Mucosa of descending colon (tissue), 3 donors: ENCODE results near the gene ITPK1. TPM values are rescaled to one million over a fixed set of nuclear protein-coding genes. Genes with fewer than 3 reads are reported as not detected.
A peak's percentile ranks its signal among the peaks of the same experiment; 100 is the strongest.

Source experiments
- ATAC-seq: fragments of 200-7000 bp; cut with Tn5 transposase; one replicate; pipeline ENCODE4 v1.9.1; 2020; ENCODE audit warnings: mild to moderate bottlenecking, moderate library complexity
- DNase-seq, 3 donors: peaks; one replicate each; pipeline ENCODE4 v3.0.0-alpha.2; 2020
- H3K36me3 ChIP-seq: fragments of 200-600 bp; one replicate; pipeline ENCODE4 v1.8.0; 2021; ENCODE audit warnings: low read depth, mild to moderate bottlenecking
- H3K4me1 ChIP-seq: fragments of 200-600 bp; one replicate; pipeline ENCODE4 v1.8.0; 2021; ENCODE audit warnings: low read depth, mild to moderate bottlenecking
- H3K4me3 ChIP-seq: fragments of 200-600 bp; one replicate; pipeline ENCODE4 v1.8.0; 2021; ENCODE audit warnings: mild to moderate bottlenecking
- H3K9me3 ChIP-seq: fragments of 200-600 bp; one replicate; pipeline ENCODE4 v1.8.0; 2021; ENCODE audit warnings: mild to moderate bottlenecking
- intact Hi-C, 2 donors: fragments of 100-400 bp; cut with DNase I in 1 of 2; cut with micrococcal nuclease in 1 of 2; formaldehyde crosslinking; loops; one replicate each; pipeline versions ENCODE4 v1.11.0 to v1.11.1; 2022; cut with DNase I, micrococcal nuclease
- total RNA-seq, 3 donors: library from RNA; stranded (reverse); fragmentation: NEBNext Ultra II Directional in 2 of 3; extraction: Animal tissue kit (Norgen Biotek cat#: 25700) in 2 of 3; gene quantifications; one replicate each; pipeline versions ENCODE4 v1.2.1 to v1.2.4, GENCODE V29; 2021 to 2023
- TF ChIP-seq, protein P1 (sequence below): fragments of 200-600 bp; IDR thresholded peaks from one replicate; pipeline ENCODE4 v1.8.0; 2022; ENCODE audit warnings: antibody characterized with exemption, mild to moderate bottlenecking
- donor health status: DM: no; HTN: no; CAD: no; lungs with moderate emphysema.
- donor health status: DM: no; HTN: no; CAD: no.
- donor health status: DM: no; HTN: yes; CAD: no.

Gene ITPK1
- total RNA-seq, 3 donors from 2014 or later = 134 to 165 (median 152) TPM

DNA sequence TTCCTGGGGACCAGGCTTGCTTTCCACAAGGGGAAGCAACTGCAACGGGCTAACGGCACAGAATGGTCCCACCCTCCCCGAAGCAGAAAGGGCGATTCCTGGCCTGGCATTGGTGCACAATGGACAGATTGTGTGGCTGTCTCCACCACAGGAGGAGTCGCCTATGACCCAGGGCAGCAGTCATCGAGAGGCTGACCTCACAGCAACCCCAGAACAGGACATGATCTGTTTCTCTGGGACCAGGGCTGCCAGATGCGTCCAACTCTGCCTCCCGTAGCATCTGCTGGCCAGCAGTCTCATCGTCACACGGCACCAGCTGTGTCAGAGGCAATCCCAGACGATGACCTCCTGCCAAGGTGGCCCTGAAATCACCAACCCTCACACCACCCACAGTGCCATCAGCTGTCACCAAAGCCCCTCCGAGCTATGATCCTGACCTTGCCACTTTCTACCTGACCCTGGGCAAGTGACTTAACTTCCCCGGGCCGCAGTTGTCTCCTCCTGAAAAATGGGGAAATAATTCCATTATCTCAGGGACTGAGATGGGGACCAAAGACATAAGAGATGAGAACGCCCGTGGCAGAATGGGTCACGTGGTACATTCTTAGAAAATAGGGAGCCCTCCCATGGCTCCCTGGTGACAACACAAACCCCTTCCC is 106.1 kb downstream of the ITPK1 start:
- intact Hi-C loops = no loop called here
- H3K4me3 ChIP-seq = no peak overlapping the region
- DNase-seq (no peak), ATAC-seq (no peak)
- no peaks in the 10 kb centered on the region for H3K36me3 ChIP-seq
- TF ChIP-seq, protein P1, sequence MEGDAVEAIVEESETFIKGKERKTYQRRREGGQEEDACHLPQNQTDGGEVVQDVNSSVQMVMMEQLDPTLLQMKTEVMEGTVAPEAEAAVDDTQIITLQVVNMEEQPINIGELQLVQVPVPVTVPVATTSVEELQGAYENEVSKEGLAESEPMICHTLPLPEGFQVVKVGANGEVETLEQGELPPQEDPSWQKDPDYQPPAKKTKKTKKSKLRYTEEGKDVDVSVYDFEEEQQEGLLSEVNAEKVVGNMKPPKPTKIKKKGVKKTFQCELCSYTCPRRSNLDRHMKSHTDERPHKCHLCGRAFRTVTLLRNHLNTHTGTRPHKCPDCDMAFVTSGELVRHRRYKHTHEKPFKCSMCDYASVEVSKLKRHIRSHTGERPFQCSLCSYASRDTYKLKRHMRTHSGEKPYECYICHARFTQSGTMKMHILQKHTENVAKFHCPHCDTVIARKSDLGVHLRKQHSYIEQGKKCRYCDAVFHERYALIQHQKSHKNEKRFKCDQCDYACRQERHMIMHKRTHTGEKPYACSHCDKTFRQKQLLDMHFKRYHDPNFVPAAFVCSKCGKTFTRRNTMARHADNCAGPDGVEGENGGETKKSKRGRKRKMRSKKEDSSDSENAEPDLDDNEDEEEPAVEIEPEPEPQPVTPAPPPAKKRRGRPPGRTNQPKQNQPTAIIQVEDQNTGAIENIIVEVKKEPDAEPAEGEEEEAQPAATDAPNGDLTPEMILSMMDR = no peak
- H3K9me3 ChIP-seq = no peaks in the 10 kb centered on the region
- H3K4me1 ChIP-seq = peaks cover 40% of the 10 kb centered on the region

- Histone ChIP-seq H3K4me1 (peaks cover 35% of the 10 kb centered on the region), H3K4me3 (no peak overlapping the region), H3K9me3 (no peaks in the 10 kb centered on the region), H3K36me3 (no peaks in the 10 kb centered on the region)
- DNase-seq (peak in 1 of 3 donors; percentile 54), ATAC-seq (no peak)
- TF ChIP-seq, protein P1 = no peak
- intact Hi-C loops = no loop called here
Measured at GRCh38 chr14:93008381-93008780, 107.3 kb downstream of the ITPK1 start.

GRCh38 chr14:93007225-93007997 is 108.3 kb downstream of the ITPK1 start:
- no peaks in the 10 kb centered on the region for H3K36me3 ChIP-seq
- intact Hi-C loops = no loop called here
- H3K4me3 ChIP-seq = no peak overlapping the region
- TF ChIP-seq, protein P1 = no peak
- ATAC-seq (peak; percentile 69), DNase-seq (peak; percentile 38 to 58 (median 58))
- H3K9me3 ChIP-seq = no peaks in the 10 kb centered on the region
- peaks cover 25% of the 10 kb centered on the region for H3K4me1 ChIP-seq

GRCh38 chr14:93006567-93007051 is 109.1 kb downstream of the ITPK1 start:
- Histone ChIP-seq H3K36me3 (no peaks in the 10 kb centered on the region), H3K4me1 (peaks cover 20% of the 10 kb centered on the region), H3K4me3 (no peak overlapping the region), H3K9me3 (no peaks in the 10 kb centered on the region)
- TF ChIP-seq, protein P1 = no peak
- DNase-seq (peak in 1 of 3 donors; percentile 40), ATAC-seq (peak; percentile 8)
- intact Hi-C loops = no loop called here

DNA sequence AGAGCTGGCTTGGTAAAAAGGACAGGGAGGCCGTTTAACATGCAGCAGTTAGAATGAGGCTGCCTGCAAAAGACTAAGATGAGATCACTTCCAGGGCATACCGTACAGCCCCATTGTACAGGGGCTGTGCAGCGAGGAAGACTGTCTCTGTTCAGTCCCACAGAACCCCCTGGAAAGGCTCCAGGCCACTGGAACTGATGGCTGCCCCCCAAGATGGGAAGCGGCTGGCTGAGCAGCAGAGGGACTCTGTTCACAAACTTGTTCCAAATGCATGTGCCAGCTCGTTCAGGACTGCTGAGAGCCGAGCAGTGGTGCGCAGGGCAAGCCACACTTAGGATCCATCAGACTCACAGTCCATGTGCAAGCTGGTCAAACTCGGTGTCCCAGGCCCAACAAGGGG is 109.9 kb downstream of the ITPK1 start:
- DNase-seq (no peak), ATAC-seq (no peak)
- intact Hi-C loops = no loop called here
- H3K4me1 ChIP-seq = peaks cover 20% of the 10 kb centered on the region
- no peaks in the 10 kb centered on the region for H3K36me3 ChIP-seq
- no peak overlapping the region for H3K4me3 ChIP-seq
- TF ChIP-seq, protein P1 = no peak
- H3K9me3 ChIP-seq = no peaks in the 10 kb centered on the region
